Central memory CD8-positive, alpha-beta T cell (primary cell): ENCODE measurements around the gene TMEM184B.

Experiments used
- ATAC-seq: fragments of 150-1000 bp; cut with Tn5 transposase; replicated peaks from 2 replicates; pipeline ENCODE4 v1.10.0; 2022; ENCODE audit warnings: mild to moderate bottlenecking, moderate FRiP score, moderate number of reproducible peaks; ENCODE audit not compliant: poor library complexity, severe bottlenecking; ENCODE audit errors: extremely low read depth
- DNase-seq, 2 donors: peaks; one replicate each; pipeline ENCODE4 v3.0.0; 2021; ENCODE audit warnings: low spot score in 2 of 2
- H3K27ac Mint-ChIP-seq: one replicate; pipeline ENCODE4 v1.8.0; 2022; ENCODE audit warnings: low read depth, mild to moderate bottlenecking, moderate library complexity, mixed read lengths
- H3K27me3 Mint-ChIP-seq: one replicate; pipeline ENCODE4 v1.8.0; 2022; ENCODE audit warnings: mixed read lengths
- H3K36me3 Mint-ChIP-seq: one replicate; pipeline ENCODE4 v1.8.0; 2022; ENCODE audit warnings: mild to moderate bottlenecking, moderate library complexity, mixed read lengths; ENCODE audit not compliant: insufficient read depth
- H3K4me1 Mint-ChIP-seq: one replicate; pipeline ENCODE4 v1.8.0; 2022; ENCODE audit warnings: mixed read lengths
- H3K4me3 Mint-ChIP-seq: one replicate; pipeline ENCODE4 v1.8.0; 2022; ENCODE audit warnings: mild to moderate bottlenecking, moderate library complexity, mixed read lengths
- H3K9me3 Mint-ChIP-seq: one replicate; pipeline ENCODE4 v1.8.0; 2022; ENCODE audit warnings: mixed read lengths

Gene TMEM184B

DNA sequence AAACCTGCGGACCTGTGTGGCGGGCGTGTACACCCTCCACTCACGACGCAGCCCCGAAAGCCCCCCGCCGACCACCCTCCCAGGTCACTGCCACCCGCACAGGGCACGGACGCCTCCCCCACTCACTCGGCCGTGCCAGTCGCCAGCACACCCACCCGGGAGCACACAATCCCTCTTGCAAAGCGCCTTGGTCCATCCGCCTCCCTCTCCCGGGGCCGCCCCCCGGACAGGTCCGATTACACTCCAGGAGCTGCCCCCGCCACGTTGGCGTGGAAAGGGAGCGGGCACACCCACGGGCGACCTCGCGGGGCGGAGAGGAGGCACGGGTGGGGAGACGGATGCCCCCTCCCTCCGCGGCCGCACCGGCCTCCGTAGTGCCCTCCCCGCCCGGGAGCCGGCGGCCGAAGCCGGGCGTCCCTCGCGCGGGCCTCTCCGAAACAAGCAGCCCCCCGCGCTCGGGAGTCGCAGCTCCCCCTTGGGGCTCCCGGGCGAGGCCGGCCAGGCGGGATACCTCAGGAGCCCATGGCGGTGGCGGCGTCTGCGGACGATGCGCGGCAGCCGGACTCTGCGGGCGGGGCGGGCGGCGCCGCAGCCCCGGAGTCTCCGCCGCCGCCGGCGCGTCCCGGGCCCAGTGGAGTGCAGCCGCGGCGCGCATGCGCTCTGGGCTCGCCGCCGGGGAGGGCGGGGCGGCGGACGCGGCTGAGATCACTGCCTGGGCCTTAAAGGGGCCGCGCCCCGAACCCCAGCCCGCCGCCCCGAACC lies at the start of gene TMEM184B:
TMEM184B (minus strand) TSS at position 638 of the 762 bp plus-strand sequence. CDS start 25,049 bp downstream, outside the sequence.
- Mint-ChIP-seq H3K9me3 (no peaks in the 10 kb centered on the region), H3K36me3 (peaks cover 14% of the 10 kb centered on the region), H3K27me3 (no peaks in the 10 kb centered on the region), H3K27ac (peak within 1 kb of the TSS; percentile 93), H3K4me3 (peak within 1 kb of the TSS; percentile 91), H3K4me1 (peaks cover 49% of the 10 kb centered on the region)
- DNase-seq: peak; percentile 67 to 70
- ATAC-seq: peak; percentile 95

DNA sequence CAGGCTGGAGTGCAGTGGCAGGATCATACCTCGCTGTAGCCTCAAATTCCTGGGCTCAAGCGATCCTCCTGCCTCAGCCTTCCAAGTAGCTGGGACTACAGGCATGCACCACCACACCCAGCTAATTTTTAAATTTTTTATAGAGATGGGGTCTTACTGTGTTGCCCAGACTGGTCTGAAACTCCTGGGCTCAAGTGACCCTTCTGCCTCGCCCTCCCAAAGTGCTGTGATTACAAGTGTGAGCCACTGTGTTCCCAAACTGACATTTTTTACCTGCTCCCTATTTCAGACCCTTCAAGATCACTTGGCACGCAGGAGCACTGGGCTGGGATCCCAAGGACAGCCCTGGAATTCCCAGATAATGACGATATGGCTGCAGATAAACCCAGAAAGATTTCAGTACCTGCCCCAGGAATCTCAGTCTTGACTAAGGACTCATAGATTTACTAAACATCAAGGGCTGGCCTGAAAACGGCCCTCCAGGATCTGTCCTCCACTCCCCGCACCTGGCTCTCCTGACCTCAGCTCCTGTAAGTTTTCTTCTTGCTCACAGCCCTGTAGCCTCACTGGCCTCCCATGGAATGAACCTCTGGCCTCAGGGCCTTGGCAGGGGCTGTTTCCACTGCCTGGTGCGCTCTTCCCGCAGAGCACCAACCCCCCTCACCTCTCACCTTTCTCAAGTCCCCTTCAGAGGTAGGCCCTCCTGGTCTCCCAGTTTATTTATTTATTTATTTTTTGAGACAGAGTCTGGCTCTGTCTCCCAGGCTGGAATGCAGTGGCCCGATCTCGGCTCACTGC lies 48.0 kb upstream of the TMEM184B start:
- no peak overlapping the region for H3K4me3 Mint-ChIP-seq

DNA sequence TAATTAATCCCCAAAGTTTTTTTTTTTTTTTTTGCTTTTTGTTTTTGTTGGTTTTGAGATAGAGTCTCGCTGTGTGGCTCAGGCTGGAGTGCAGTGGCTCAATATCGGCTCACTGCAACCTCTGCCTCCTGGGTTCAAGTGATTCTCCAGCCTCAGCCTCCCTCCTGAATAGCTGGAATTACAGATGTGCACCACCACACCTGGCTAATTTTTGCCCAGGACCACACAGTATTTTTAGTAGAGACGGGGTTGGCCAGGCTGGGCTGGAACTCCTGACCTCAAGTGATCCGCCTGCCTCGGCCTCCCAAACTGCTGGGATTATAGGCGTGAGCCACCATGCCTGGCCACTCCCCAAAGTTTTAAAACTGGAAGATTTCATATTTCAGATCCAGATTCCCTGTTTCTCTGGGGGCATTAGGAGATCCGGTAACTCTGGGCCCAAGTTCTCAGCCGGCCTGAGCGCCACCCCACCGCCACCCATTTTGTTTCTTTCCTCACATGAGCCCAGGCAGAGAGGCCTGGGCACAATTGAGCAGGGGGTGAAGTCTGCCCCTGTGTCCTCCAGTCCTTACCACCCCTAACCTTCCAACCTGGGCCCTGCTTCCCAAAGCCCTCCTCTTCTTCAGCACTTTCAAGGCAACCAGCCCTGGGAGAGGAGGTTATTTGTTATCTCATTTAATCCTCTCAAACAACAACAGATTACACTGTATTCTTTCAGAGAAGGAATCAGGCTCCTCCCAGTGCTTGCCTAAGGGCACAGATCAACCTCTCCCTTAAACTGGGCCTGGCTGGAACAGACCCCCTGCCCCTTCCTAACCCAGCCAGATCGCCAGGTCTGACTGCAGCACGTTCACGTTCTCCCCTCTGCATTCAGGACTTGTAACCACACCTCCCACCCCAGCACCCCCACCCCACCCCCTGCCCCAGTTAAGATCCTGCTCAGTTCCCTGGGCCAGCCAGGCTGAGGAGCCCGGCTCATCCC lies 46.3 kb upstream of the TMEM184B start:
- Mint-ChIP-seq H3K27ac (peak overlapping the region; percentile 40), H3K36me3 (peaks cover 12% of the 10 kb centered on the region), H3K4me3 (peak overlapping the region; percentile 80), H3K27me3 (no peaks in the 10 kb centered on the region), H3K4me1 (peaks cover 25% of the 10 kb centered on the region), H3K9me3 (no peaks in the 10 kb centered on the region)
- DNase-seq (no peak), ATAC-seq (no peak)

More for the DNA sequence above, 48.0 kb upstream of the TMEM184B start:
- H3K36me3 Mint-ChIP-seq: peaks cover 5% of the 10 kb centered on the region
- no peaks in the 10 kb centered on the region for H3K9me3 Mint-ChIP-seq
- peaks cover 8% of the 10 kb centered on the region for H3K4me1 Mint-ChIP-seq
- H3K27me3 Mint-ChIP-seq: no peaks in the 10 kb centered on the region
- no peak overlapping the region for H3K27ac Mint-ChIP-seq
- DNase-seq (no peak), ATAC-seq (no peak)

DNA sequence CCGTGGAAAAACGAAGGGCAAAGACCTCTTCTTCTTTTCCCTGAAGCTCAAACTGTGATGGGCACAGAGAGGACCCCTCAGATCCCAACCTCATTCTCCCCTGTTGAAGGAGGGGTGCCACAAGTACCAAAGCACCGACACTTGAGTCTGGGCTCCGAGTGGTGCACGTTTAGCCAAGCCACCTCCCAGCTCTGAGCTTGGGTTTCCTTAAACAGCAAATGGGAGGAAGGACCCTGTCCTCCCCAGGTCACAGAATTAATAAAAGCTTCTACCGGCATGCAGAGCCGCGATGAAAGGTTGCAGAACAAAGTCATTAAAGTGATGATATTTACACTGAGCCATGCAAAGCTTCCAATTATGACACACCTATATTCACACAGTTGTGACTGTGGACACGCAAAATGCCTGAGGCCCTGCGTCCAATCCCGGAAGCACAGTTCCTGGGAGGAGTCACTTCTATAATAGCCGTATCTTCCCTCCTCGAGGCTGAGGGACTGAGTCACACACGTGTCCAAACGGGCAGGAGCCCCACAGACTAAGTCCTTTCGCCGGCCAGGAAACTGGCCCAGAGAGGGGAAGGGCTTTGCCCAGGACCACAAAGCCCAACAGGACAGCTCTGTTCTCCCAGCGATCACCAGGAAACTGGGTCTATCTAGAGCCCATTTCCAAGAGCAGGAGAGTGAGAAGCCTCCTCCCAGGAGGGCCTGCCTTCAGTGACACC lies 45.3 kb upstream of the TMEM184B start:
- H3K36me3 Mint-ChIP-seq: peaks cover 12% of the 10 kb centered on the region
- peak overlapping the region; percentile 80 for H3K4me3 Mint-ChIP-seq
- no peaks in the 10 kb centered on the region for H3K27me3 Mint-ChIP-seq
- ATAC-seq: no peak
- no peaks in the 10 kb centered on the region for H3K9me3 Mint-ChIP-seq
- peak overlapping the region; percentile 85 for H3K27ac Mint-ChIP-seq
- peaks cover 34% of the 10 kb centered on the region for H3K4me1 Mint-ChIP-seq
- no peak for DNase-seq

DNA sequence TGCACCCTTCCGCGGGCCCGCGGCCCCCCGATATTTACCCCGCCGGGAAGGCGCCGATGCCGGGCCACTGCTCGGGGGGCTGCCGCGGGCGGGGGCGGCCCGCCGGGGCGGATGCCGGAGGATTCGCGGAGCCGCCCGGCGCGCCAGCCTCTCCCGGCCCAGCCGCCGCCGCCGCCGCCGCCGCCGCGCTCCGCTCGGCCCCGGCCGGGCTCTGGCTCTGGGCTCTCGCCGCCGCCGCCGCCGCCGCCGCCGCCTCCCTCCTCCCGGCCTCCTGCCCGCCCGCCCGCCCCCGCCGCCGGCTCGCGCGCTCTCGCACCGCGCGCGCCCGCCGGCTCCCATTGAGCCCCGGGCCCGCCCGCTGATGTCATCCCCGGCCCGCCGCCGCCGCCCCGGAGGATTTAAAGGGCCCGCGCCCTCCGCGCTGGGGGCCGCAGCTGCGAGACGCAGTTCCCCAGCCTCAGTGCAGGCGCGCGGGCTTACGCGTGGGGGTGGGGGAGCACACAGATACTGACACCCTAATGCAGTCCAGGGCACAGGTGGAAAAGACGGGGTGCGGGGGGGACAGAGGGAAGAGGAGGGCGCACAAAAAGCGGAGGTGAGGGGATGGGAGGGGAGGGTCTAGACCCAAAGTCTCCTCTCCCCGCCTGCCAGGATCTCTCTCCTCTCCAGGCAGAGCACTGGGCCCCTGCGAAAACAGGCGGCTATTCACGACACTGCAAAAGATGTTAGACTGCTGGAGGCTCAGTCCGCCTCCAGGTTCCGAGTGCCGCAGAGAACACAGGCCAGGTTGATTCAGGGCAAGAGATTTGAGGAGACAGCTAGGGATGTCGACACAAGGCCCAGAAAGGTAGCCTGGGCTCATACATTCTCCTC lies 44.5 kb upstream of the TMEM184B start, which contains the start of gene CSNK1E:
CSNK1E (minus strand) TSS at position 312 of the 873 bp plus-strand sequence. CDS start 3,276 bp downstream, outside the sequence.
- Mint-ChIP-seq H3K4me1 (peaks cover 42% of the 10 kb centered on the region), H3K27me3 (no peaks in the 10 kb centered on the region), H3K36me3 (peaks cover 14% of the 10 kb centered on the region), H3K27ac (peak within 1 kb of the TSS; percentile 91), H3K4me3 (peak within 1 kb of the TSS; percentile 80), H3K9me3 (no peaks in the 10 kb centered on the region)
- ATAC-seq: peak; percentile 42
- peak in 1 of 2 donors; percentile 55 for DNase-seq

DNA sequence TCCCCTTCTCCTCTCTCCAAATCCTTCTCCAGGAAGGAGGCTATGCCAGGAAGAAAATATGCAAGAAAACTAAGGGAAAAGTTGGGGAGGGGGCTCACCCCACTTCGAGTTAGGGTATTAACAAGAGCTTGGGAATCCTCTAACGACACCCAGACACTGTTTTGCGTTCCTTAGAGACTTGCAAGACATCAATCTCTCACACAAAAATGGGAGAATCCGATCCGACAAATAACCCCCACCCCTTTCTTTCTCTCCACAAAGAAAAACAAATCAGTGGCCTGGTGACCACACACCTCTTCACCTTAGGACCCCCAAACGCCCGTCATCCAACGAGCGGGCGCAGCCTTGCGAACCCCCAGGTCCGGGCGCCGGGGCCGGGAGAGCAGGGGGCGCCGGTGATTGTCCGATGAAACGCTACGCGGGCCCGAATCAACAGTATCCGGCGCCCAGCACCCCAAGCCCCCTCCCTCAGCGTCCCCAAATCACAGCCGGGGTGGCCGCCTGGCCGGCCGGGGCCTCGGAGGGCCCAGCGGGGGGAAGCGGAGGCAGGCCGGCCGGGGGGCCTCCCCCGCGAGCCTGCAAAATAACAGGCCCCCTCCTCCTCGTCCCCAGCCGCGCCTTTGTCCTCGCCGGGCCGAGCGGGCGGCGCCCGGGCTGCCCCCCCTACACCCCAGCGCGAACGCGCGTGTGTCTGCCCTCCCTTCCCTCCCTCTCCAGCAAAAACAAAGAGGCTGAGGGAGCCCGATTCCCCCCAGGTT lies 43.7 kb upstream of the TMEM184B start:
- peak in 1 of 2 donors; percentile 46 for DNase-seq
- Mint-ChIP-seq H3K27ac (peak overlapping the region; percentile 91), H3K9me3 (no peaks in the 10 kb centered on the region), H3K4me1 (peaks cover 51% of the 10 kb centered on the region), H3K4me3 (peak overlapping the region; percentile 80), H3K27me3 (no peaks in the 10 kb centered on the region), H3K36me3 (peaks cover 16% of the 10 kb centered on the region)
- ATAC-seq: peak; percentile 55

DNA sequence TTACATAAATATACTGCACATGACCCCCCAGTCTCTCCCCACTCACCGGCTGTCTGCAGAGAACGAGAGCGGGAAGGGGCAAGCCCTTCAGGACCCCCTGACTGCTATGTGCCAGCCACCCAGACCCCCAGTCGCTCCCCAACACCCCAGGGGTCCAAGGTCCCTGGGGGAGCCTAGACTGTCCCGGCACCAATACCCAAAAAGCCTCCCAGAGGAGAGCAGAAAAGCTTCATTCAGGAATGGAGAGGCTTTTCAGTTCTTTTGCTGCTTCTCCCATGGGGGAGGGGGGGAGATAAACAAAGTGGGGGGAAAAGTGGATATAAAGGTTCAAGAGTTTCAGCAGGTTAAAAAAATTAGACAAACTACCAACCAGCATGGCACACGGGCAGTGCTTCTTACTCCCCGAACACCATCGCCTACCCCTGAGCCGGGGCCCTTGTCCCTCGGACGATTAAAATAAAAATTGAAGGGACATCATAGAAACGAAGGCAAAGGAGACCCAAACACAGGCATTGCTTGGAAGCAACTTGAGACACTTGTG lies 43.1 kb upstream of the TMEM184B start:
- ATAC-seq (no peak), DNase-seq (no peak)
- peak overlapping the region; percentile 91 for H3K27ac Mint-ChIP-seq

DNA sequence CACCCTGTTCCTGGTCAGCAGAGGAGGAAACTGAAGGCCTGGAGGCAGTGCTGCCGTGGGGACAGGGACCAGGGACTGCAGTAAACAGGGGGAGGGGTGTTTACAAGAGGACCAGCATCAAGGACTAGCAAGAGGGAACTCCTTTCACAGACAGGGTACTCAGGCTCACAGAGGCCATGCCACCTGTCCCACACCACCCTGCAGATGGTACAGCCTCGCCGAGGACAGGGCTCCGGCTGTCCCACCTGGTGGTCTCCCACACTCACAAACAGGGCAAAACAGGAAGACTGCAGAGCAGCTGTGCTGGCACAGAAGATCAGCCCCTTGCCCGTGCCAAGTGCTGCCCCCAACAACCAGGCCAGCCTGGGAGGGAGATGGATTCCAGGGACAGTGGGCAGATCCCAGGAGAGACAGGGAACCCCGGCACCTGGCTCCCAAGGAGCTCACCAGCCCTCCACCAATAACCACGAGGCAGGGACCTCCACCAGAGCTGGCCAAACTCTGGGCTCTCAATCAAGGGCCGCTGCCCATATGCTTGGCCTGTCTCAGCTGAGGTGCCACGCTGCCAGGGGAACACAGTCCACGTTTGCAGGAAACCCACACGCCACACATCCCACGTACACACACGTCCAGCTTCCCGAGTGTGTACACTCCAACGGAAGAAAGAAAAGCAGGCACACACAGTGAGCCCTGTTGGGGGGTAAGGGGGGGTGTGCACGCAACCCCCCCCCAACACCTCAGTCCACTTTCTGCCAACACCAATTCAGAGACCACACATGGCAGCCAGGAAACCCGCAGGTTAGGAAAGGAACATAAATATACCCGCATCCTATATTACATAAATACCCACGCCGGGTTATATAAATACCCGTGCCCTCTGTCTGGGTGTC lies 42.4 kb upstream of the TMEM184B start:
- Mint-ChIP-seq H3K4me3 (peak overlapping the region; percentile 80), H3K27ac (peak overlapping the region; percentile 91), H3K36me3 (peaks cover 18% of the 10 kb centered on the region), H3K9me3 (no peaks in the 10 kb centered on the region), H3K4me1 (peaks cover 64% of the 10 kb centered on the region), H3K27me3 (no peaks in the 10 kb centered on the region)
- no peak for DNase-seq
- ATAC-seq: peak; percentile 22

More for the DNA sequence above, 43.1 kb upstream of the TMEM184B start:
- H3K27me3 Mint-ChIP-seq: no peaks in the 10 kb centered on the region
- peak overlapping the region; percentile 80 for H3K4me3 Mint-ChIP-seq
- H3K36me3 Mint-ChIP-seq: peaks cover 16% of the 10 kb centered on the region
- peaks cover 57% of the 10 kb centered on the region for H3K4me1 Mint-ChIP-seq
- H3K9me3 Mint-ChIP-seq: no peaks in the 10 kb centered on the region

DNA sequence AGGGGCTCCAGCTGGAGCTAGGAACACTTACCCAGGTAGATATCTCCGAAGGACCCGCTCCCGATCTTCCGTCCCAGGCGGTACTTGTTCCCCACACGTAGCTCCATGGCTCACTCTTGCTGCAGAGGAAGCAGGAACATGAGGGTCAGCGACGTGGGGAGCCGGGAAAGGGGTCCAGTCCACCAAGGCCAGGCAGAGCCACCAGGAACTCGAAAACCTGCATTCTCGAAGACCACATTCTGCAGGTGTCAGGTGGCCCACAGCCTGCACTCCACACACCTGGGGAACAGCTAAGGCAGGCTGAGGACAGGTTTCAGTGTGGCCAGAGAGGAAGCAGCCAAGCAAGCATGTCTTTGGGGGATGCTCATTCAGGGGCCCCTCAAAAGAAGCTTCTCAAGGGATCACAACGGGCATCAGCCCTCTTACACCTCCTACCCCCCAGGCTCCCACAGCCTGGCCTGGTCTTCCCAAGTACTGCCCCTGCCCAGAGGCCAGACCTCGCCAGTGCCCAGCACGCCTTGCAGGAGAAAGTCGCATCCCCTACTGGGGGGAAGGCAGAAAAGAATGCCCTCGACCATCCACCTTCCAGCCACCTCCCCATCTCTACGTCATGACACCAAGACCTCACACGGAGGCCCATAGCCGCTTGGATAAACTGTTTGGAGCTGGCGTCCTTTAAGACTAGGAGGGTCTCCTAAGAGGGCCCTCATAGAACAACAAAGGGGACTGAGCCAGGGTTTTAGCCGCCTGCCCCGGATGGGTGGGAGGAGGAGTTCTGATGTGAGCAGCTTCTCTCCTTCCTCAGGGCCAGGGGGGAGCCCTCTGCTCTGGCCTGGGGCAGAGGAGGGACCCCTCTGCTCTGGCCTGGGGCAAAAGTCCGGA lies 41.5 kb upstream of the TMEM184B start:
- Mint-ChIP-seq H3K27me3 (no peaks in the 10 kb centered on the region), H3K9me3 (no peaks in the 10 kb centered on the region), H3K36me3 (peaks cover 18% of the 10 kb centered on the region), H3K4me3 (peak overlapping the region; percentile 80), H3K4me1 (peaks cover 65% of the 10 kb centered on the region), H3K27ac (peak overlapping the region; percentile 91)
- DNase-seq (no peak), ATAC-seq (no peak)
